GM18508 (cell line): Measurements from ENCODE around the gene FDX1.

Experiments
- ATAC-seq: cut with Tn5 transposase; IDR thresholded peaks from one replicate; pipeline ENCODE4 v1.9.1; 2021; ENCODE audit warnings: moderate number of reproducible peaks; ENCODE audit not compliant: insufficient read depth, unreplicated experiment

Gene FDX1

DNA sequence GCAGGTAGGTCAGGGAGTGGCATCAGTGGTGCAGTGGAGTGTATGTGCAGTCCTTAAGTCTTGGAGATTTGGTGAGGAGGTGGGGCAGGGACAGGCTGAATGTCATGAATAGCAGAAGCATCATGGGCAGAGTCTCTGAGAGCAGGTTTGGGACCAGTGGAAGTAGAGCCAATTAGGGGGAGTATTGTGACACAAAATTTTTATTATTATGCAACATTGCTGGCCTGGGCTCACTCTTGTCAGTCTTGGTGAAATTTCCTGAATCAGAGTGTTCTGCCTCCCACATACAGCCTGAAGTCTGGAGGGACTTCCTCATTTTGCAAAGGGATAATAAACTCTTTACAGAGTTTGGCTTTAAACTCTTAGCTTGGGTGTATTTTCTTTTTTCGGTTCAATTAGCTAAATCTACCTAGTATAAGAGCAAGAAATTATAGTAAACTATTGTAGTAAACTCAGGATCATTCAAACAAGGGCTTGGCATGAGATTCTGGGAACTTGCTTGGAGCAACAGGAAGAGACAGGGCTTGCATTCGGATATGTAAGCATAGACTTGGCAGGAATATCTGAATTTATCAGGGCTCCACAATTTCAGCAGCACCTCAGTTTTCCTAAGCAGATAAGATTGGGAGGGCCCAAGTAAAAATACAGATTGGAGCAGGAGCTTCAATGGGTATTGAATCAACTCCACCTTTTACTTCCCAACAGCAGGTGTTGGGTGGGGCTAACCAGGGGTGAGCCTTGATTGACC lies 67.7 kb downstream of the FDX1 start:
- ATAC-seq, result no peak

DNA sequence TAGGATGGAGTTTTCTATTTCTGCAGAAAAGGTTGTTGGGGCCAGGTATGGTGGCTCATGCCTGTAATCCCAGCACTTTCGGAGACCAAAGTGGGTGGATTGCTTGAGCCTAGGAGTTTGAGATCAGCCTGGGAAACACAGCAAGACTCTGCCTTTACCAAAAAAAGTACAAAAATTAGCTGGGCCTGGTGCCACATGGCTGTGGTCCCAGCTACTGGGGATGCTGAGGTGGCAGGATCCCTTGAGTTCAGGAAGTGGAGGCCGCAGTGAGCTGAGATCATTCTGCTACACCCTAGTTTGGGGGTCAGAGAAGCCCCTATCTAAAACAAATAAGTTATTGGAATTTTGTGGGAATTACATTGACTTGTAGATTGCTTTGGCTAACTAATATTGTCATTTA lies 71.7 kb downstream of the FDX1 start:
- no peak for ATAC-seq

DNA sequence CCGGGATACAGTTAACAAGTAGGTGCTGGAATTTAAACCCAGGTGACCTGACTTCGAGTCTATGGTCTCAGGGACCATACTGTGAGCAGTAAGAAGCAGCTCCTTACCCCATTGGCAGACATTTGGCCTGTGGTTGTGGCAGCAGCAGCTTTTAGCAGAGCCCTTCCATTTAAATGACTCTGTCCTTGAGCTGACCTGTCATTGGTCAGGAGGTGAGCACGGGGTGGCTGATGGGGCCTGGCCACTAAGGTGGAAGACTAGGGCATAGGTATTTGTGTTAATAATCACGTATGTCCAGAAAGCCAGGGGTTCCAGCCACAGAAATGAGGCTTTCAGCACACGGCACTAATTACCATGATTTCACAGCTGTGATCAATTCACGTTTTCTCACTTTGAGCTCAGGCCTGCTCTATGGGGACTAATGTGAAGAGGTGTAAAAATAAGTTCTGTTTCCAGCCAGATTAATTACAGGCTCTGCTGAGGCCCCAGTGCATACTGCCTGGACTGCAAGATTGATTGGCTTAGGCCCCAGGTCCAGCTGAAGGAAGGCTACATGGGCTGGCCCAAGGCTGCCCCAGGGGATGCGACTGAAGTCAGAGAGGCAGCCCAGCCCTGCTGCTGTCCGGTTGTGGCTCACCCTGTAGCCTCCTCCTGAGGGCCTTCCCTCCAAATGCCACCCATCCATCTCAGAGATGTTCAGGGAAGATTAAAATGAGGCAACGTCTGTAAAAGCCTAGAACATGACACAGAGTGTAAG lies 76.0 kb downstream of the FDX1 start:
- ATAC-seq, result no peak

GRCh38 chr11:110507328-110507727 lies 77.6 kb downstream of the FDX1 start:
- ATAC-seq, result no peak

DNA sequence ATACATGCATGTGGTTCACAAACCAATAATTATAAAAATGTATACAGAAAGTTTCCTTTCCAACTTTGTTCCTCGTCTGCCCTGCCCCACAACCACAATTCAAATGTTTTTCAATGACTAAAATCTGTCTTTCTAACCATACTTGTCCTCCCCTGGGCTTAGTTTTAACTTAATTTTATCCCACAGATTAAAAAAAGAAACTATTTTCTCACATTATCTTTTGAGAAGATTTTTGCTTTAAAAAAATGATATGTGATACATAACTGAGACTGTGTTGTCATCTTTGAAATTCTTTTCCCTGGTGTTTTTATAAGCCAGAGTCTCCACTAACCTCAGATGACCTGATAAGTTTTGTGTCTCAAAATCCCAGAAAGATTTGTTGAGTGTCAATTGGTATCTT lies 79.0 kb downstream of the FDX1 start:
- ATAC-seq, result no peak

DNA sequence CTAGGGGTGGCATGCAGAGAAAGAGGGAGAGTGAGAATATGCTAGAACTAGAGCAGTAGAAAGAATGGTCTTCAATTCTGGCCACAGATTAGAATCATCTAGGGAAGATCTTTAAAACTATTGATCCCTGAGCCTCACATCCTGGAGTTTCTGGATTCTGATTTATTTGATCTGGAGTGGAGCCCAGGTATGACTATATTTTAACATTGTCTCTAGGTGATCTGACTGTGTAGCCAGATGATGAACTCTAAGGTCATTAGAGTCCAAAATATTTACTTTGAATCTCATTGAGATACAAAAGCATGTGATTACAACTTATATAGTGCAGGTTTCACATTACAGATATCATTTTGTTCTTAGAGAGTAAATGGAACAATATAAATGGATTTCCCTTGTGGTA lies 79.7 kb downstream of the FDX1 start:
- ATAC-seq, result no peak

GRCh38 chr11:110512026-110512425 lies 82.3 kb downstream of the FDX1 start:
- ATAC-seq, result no peak

DNA sequence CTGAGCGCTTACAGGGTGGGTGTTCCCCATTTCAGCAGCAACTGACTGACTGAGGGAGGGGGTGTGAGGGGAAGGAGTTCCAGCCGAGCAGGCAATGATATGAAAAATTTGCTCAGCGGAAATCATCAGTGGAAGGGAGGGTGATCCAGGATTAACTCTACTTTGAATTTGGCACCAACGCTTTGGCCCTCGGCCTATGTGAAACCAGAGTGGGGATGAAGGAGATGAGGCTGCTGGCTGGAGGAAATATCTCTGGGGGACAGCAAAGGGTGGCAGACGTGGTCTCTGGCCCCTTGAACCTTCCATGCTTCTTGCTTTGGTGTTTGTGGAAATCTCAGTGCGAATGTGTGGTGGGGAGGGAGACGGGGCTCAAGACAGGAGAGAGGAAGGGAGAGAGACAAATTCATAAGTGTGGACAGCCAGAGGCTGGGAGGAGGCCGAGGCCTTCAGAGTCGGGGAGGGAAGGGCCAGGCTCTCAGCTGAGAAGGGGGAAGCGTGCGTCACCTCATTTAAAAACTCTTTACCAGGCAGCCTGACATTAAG lies 83.6 kb downstream of the FDX1 start:
- no peak for ATAC-seq

- no peak for ATAC-seq
These were observed 84.2 kb downstream of the FDX1 start for GRCh38 chr11:110513846-110514437.
